NCI-H146 treated with DMSO at 0.1 percent for 48 hours (cell line): ENCODE measurements around the gene SSH2.

Experiments
- DNase-seq: peaks from one replicate; lab custom pipeline; 2025; ENCODE audit not compliant: unreplicated experiment; lab: John Stamatoyannopoulos, UW

The SSH2 gene

DNA sequence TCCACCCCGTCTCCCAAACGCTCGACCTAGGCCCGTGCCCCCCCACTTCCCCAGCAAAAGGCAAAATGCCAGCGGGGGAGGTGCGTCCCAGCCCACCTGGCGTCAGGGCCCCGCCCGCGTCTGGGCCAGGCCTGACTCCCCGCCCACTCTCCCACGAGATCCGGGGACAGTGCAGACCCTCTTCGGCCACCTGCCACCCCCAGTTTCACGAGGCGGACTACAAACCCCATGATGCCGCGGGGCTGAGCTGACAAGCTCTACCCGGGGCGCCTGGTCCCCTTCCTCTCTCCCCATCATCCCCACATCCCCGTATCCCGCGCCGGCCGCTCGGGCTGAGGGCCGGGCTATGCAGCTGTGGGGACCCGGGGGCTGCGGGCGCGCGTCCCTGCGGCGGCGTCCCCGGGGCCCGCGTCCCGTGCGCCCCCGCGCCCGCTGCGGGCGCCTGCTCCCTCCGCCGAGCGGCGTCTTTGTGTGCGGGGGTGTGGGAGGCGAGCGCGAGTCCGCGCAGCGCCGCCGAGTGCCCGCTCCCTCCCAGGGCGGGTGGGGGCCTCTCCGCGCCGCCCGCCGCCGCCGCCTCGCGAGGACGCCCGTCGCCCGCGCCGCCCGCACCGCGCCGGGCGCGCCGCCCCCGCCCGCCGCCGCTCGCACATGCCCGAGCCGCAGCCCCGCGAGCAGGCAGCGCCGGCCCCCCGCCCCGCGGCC, 337.0 kb downstream of the SSH2 start, which contains the start of gene ANKRD13B:
TSS of gene ANKRD13B (plus strand) at position 283 of the 702 bp plus-strand sequence. CDS start 490 bp downstream, outside the sequence.
- peak; percentile 48 for DNase-seq

DNA sequence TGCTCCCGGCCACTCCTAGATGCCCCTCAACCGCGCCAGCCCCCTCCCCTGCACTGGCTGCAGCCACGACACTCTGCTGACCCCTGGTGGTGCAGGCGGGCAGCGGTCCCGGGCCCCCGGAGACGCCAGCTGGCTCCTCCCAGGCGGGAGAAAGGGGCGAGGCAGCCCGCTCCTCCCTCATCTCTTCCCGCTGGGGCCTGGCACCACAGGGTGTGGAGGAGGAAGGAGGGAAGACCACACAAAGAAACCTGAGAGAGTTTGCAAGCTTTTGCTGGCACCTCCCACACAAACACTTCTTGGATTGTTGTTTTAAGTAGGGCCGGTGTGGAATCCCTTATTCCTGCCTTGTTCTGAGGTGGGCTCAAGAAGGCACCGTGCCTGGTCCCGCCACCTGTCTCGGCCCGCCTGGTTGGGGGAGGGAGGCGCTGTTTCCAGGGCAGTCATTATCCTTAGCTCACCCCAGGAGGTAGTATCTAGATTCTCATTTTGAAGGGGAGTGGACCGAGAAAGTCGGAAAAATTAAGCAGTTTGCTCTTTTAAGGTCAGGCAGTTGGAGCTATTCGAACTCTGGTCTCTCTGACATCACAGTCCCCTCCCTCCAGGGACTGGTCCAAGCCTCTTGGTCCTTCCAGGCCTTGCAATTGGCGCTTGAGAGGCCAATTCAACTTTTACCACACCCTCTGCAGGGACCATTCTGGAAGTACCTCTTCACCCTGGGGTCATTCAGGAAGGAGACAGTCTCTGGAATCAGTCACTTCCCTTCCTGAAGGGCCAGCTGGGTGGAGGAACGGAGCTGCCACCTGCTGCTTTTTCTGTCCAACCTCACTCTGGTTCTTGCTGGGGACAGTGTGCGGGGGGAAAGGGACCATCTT, 338.1 kb downstream of the SSH2 start:
- peak; percentile 85 for DNase-seq

DNA sequence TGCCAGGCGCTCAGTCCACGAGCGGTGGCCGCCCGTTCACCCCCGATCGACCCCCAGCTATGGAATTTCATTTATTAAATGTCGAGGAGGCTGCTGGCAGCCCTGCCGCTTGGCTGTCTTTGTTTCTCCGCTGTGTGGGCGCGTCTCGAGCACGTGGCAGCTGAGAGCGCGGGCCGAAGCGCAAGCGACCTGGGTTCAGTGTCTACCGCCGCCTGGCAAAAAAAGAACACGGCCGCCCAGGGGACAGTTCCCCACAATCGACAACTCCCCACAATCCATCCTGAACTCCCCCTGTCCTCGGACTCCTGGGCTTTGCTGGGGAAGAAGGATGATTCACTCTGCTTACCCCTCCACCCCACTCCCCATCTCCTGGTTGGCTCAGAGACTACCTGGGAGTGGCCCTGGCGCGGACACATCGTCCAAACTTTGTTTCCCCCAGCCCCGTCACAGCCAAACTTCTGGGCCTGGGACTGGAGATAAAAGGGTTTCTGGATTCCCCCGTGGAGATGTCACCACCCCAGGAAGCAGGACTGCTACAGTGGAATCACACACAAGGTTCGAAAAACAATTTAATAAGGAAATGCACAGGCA, 338.8 kb downstream of the SSH2 start:
- DNase-seq, result no peak

GRCh38 chr17:29590411-29591145, 339.4 kb downstream of the SSH2 start:
- peak; percentile 48 for DNase-seq

DNA sequence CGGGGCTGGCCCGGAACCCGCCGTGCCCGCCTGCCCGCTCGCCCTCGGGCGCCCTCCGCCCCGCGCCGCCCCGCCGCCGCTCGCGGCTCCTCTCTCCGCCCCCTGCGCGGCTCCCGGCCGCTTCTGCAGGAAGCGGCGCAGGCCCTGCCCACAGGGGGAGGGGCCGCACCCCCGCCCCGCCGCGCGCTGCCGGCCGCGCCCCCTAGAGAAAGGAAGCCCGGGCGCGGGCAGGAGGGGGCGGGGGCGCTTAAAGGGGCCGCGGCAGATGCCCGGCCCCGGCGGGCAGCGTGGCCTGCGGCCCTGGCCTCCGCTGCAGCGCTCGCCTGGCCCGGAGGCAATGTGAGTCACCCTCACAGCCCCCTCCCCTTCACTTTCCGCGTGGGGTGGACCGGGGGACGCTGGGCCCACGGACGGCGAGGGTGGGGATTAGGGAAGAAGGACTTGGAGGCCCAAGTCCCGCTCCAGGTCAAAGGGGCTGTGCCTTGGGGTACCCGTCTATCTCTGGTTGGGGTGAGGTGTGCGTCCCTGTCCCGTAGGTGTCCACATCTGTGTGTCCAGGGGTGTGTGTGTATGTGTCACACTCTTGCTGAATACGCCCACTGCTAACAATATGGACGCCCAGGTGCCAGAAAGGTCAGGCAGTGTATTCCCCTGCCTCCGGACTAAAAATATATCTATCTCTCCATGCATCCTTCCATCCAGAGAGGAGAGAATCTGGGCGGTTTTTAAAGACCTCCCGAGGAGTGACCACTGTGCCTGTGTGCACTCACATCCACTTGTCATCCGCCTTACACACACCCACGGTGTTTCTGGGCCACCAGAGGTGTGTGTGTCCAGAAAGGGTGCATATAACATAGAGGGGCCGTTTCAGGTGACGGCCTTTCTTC, 340.3 kb downstream of the SSH2 start, which contains the start of gene GIT1:
TSS of gene GIT1 (minus strand) at position 125 of the 887 bp plus-strand sequence. CDS start 270 bp downstream, outside the sequence.
- DNase-seq, result peak; percentile 66

DNA sequence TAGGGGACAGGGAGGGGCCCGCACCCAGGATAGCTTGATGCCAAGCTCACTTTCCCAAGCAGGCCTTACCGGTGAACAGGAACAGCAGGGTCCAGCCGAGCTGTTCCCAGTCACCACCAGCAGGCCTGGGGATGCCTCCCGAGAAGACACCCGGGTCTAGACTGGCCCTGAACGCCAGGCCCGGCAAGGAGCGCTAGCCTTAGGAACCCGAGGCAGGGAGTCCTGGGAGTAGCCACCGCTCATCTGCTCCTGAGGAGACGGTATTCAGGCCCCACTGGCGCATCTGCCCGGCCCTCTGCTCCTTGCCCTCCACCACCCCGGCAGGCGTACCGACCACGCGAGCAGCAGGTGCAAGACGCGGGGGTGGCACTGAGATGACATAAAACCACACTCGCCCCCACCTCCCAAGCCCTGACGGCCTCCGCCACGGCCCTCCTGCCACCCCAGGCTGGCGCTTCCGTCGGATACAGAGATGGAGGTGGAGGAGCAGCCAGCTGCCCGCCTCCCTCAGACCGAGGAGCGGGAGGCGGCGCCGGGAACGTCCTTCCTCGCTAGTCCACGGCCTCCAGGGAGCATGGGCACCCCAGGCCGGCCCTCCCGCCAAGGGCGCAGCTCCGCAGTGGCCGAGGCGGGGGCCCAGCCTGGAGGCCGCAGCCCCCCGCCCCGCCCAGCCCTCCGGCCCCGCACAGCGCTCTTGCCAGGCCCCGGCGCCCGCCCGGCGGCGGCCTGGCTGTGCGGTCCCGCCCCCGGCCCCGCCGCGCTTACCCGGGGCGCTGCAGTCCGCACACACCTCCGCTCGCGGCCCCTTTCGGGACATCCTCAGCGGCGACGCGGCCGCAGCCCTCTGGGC, 341.2 kb downstream of the SSH2 start:
- DNase-seq, result no peak

DNA sequence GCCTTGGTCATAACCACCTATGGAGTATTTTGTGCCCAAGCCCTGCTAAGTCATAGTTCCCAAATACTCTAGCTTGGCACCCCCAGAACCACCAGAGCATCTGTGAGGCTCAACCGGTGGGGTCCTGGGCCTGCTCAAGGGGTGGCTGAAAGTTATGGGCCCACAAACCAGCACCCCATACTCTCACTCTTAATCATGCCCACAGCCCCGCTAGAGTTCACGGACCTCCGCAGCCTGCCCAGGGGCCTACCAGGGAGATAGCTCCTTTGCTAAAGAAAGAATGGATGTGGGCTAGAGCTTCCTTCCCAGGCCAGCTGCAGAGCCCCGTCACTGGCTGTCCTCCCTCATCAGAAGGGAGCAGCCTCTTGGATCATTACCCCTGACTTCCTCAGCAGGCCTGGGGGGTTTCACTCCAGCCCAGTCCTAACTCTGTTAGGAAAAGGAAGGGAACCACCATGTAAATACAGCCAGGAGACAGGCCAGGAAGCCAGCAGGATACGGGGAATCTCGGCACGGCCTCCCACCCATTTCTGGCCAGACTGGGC, 341.9 kb downstream of the SSH2 start:
- DNase-seq, result no peak

DNA sequence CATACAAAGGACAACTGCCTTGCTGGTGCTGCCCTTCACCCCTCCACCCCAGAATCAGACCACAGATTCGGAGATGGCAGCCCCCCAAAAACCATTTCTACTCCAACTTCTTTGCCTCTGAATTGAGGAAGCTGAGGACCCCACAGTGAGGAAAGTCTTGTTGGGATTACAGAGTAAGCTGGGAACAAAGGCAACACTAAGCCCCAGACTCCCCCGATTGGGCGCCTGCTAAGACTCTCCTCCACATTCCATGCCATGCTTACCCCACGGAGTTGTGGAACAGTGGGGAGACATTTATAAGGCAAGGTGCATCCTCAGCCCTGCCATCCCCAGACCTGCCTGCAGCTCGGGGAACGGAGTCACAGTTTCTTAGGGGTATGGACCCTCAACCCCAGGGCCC, 342.4 kb downstream of the SSH2 start:
- DNase-seq, result no peak

- no peak for DNase-seq
These were observed 343.2 kb downstream of the SSH2 start for GRCh38 chr17:29586676-29587469.

GRCh38 chr17:29585080-29585751, 344.8 kb downstream of the SSH2 start:
- DNase-seq, result no peak

- no peak for DNase-seq
These were observed 345.5 kb downstream of the SSH2 start for GRCh38 chr17:29584452-29585079.

- no peak for DNase-seq
These were observed 346.4 kb downstream of the SSH2 start for GRCh38 chr17:29583324-29584248.

GRCh38 chr17:29582772-29583171, 347.3 kb downstream of the SSH2 start:
- no peak for DNase-seq

DNA sequence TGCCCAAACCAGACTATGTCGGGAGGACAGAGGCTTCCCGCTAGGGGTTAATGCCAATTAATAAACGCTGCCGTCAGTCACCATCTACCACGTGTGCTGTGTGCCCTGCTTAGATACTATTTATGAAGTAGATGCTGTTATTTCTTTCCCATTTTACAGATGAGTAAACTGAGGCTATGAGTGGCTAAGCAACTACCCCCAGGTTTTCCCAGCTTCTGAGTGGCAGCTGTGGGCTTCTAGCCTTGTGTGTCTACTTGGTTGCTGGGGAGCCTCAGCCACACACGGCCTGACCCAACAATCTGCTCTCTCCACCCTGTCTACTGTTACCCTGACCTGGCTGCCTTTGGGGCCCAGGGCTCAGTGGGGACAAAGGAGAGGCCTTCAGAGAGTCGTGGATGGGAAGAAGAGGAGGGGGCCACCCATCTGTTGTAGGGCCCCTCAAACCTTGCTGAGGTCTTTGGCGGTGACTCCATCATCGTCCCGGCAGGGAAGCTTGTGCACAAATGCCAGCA, 347.7 kb downstream of the SSH2 start:
- no peak for DNase-seq

GRCh38 chr17:29581583-29582253, 348.3 kb downstream of the SSH2 start:
- DNase-seq, result no peak
